K562 (cell line): ENCODE data around the gene FKBP2. TPM values are rescaled to one million over a fixed set of nuclear protein-coding genes. Genes with fewer than 3 reads are reported as not detected.
A peak's percentile ranks its signal among the peaks of the same experiment; 100 is the strongest.

ENCODE experiments used
- BCOR ChIP-seq: fragments of 450-650 bp; IDR thresholded peaks from 2 replicates; pipeline ENCODE4 v1.6.1; 2016
- CREB3L1 ChIP-seq: fragments of 450-650 bp; IDR thresholded peaks from 2 replicates; pipeline ENCODE4 v1.6.1; 2014; ENCODE audit warnings: low read depth, mild to moderate bottlenecking, moderate library complexity, borderline replicate concordance
- E2F8 ChIP-seq: fragments of 450-650 bp; IDR thresholded peaks from 2 replicates; pipeline ENCODE4 v1.7.1; 2018; ENCODE audit warnings: mild to moderate bottlenecking, low read depth; ENCODE audit not compliant: partially characterized antibody
- HEY1 ChIP-seq: fragments of 250-450 bp; sonication (Bioruptor Pico); IDR thresholded peaks from 2 replicates; pipeline ENCODE4 v1.5.0; 2020; ENCODE audit warnings: mild to moderate bottlenecking, moderate library complexity, borderline replicate concordance
- HNRNPH1 ChIP-seq: fragments of 200-400 bp; formaldehyde crosslinking; optimal IDR thresholded peaks from 2 replicates; pipeline ENCODE3; 2017; ENCODE audit warnings: low read depth, mild to moderate bottlenecking, low read length, moderate library complexity
- IFI16 ChIP-seq: fragments of 250-450 bp; sonication (Bioruptor Pico); IDR thresholded peaks from 2 replicates; pipeline ENCODE4 v2.1.2; 2022; ENCODE audit warnings: mild to moderate bottlenecking, inconsistent platforms
- NEUROD1 ChIP-seq: fragments of 150-350 bp; IDR thresholded peaks from 2 replicates; pipeline ENCODE4 v1.6.1; 2014; ENCODE audit warnings: borderline replicate concordance, low read length, low read depth; ENCODE audit not compliant: partially characterized antibody
- NFRKB ChIP-seq: fragments of 450-650 bp; IDR thresholded peaks from 2 replicates; pipeline ENCODE4 v1.6.1; 2016; ENCODE audit warnings: low read depth
- POLR2G ChIP-seq: fragments of 200-400 bp; formaldehyde crosslinking; IDR thresholded peaks from 2 replicates; pipeline ENCODE4 v1.6.1; 2017; ENCODE audit warnings: low read depth, mild to moderate bottlenecking, antibody characterized with exemption, low read length, moderate library complexity
- RBM17 ChIP-seq: fragments of 200-400 bp; formaldehyde crosslinking; IDR thresholded peaks from 2 replicates; pipeline ENCODE4 v1.6.1; 2017; ENCODE audit warnings: low read depth, mild to moderate bottlenecking, low read length, borderline replicate concordance
- RBM25 ChIP-seq: fragments of 200-400 bp; formaldehyde crosslinking; IDR thresholded peaks from 2 replicates; pipeline ENCODE4 v1.6.1; 2018; ENCODE audit warnings: low read length, low read depth, moderate library complexity; ENCODE audit not compliant: severe bottlenecking
- TSHZ1 ChIP-seq: fragments of 250-450 bp; sonication (Bioruptor Pico); IDR thresholded peaks from 2 replicates; pipeline ENCODE4 v1.4.0; 2020; ENCODE audit warnings: mild to moderate bottlenecking, moderate library complexity
- ZC3H8 ChIP-seq: fragments of 450-650 bp; IDR thresholded peaks from 2 replicates; pipeline ENCODE4 v1.6.1; 2017
- ZNF133 ChIP-seq: fragments of 250-450 bp; sonication (Bioruptor Pico); IDR thresholded peaks from 2 replicates; pipeline ENCODE4 v1.4.0; 2020; ENCODE audit warnings: mild to moderate bottlenecking
- ZNF134 ChIP-seq: fragments of 250-450 bp; sonication (Bioruptor Pico); conservative IDR thresholded peaks from 2 replicates; pipeline ENCODE4 v1.4.0; 2020
- ZNF354B ChIP-seq: fragments of 250-450 bp; sonication (Bioruptor Pico); IDR thresholded peaks from 2 replicates; pipeline ENCODE4 v1.4.0; 2020
- ZNF589 ChIP-seq: fragments of 200-800 bp; sonication (Bioruptor generic); IDR thresholded peaks from 2 replicates; pipeline ENCODE4 v1.6.1; 2016; ENCODE audit warnings: low read depth, missing genetic modification characterization, missing compliant biosample characterization
- ZNF639 ChIP-seq, 2 experiments: fragments of 200-800 bp in 1 of 2; sonication (Bioruptor generic) in 1 of 2; sonication (generic) in 1 of 2; formaldehyde crosslinking in 1 of 2; IDR thresholded peaks in 1 of 2; conservative IDR thresholded peaks in 1 of 2; 2 replicates each; pipeline versions ENCODE4 v1.5.0 to v1.6.1; 2016 to 2020; ENCODE audit warnings: missing compliant biosample characterization in 1 of 2, missing genetic modification characterization in 1 of 2, missing genetic modification reagents in 1 of 2
- ZSCAN29 ChIP-seq: fragments of 450-650 bp; IDR thresholded peaks from 2 replicates; pipeline ENCODE4 v1.6.1; 2017
- polyA plus RNA-seq, 8 experiments: library from polyadenylated mRNA; depleted of rRNA in 4 of 8; stranded (reverse) in 5 of 8; unstranded in 3 of 8; fragments of >200 nt; fragmentation: Nextera tagmentation in 2 of 8; fragmentation: Illumina TruSeq in 1 of 8; extraction: Ambion mirVana in 2 of 8; extraction: Trizol in 1 of 8; gene quantifications; 2 replicates each; pipeline versions ENCODE4 v1.2.1 to v1.2.3, GENCODE V29; 2011 to 2014; ENCODE audit warnings: inconsistent platforms in 1 of 8, missing spikeins in 1 of 8
- total RNA-seq, 7 experiments: library from RNA; depleted of rRNA in 6 of 7; stranded (reverse); fragments of >200 nt in 6 of 7; fragmentation: Illumina TruSeq in 2 of 7; extraction: Trizol in 2 of 7; gene quantifications; 2 replicates each; pipeline versions ENCODE4 v1.2.1 to v1.2.3, GENCODE V29; 2011 to 2021; ENCODE audit warnings: low replicate concordance in 1 of 7

FKBP2 gene
- total and polyA plus RNA-seq, 9 of the 15 experiments (the other 6 are each of a cell fraction or from before 2014, with no cell fraction given), result 3.5 to 151 (median 58.1) TPM

GRCh38 chr11:64284048-64284961, 43.4 kb downstream of the FKBP2 start, which contains the start of gene BAD (continued):
- TF ChIP-seq E2F8 (no peak), BCOR (no peak), ZSCAN29 (no peak), ZC3H8 (no peak), RBM25 (peak; percentile 90), NEUROD1 (peak; percentile 89), IFI16 (no peak), ZNF639 (CRISPR knock-in tag; conservative IDR thresholded peaks at IDR 0.05 in 1 of 2, IDR thresholded peaks at IDR 0.05 in 1 of 2) (no peak), TSHZ1 (CRISPR knock-in tag) (no peak), ZNF589 (CRISPR knock-in tag) (no peak), CREB3L1 (no peak), NFRKB (no peak), ZNF354B (CRISPR knock-in tag) (no peak), ZNF134 (CRISPR knock-in tag) (no peak), HEY1 (CRISPR knock-in tag) (no peak), ZNF133 (CRISPR knock-in tag) (no peak), RBM17 (no peak), POLR2G (peak; percentile 80), HNRNPH1 (no peak)
